ENCODE results near the gene INCENP. TPM values are rescaled to one million over a fixed set of nuclear protein-coding genes. Genes with fewer than 3 reads are reported as not detected.

Gene INCENP
- polyA plus RNA-seq, 1 donor from 2014 or later = 5.9 TPM

GRCh38 chr11:62142043-62142375 lies 18.2 kb downstream of the INCENP start:
- Histone ChIP-seq H3K36me3 (ENCODE audit: insufficient read depth, low read length) (no peaks in the 10 kb centered on the region), H4K20me1 (ENCODE audit: insufficient read depth) (no peaks in the 10 kb centered on the region), H2AFZ (ENCODE audit: low read depth, low read length) (no peak overlapping the region), H3K4me3 (ENCODE audit: low read length) (no peak overlapping the region), H3K4me2 (ENCODE audit: low read length) (no peak overlapping the region), H3K9me3 (ENCODE audit: low read length) (no peaks in the 10 kb centered on the region), H3K9ac (ENCODE audit: low read length) (no peak overlapping the region), H3K79me2 (replicated peaks; ENCODE audit: insufficient read depth, low read length) (no peaks in the 10 kb centered on the region), H3K9me2 (ENCODE audit: insufficient read depth, low read length) (no peaks in the 10 kb centered on the region), H3K27me3 (ENCODE audit: insufficient read depth, low read depth, low read length) (no peaks in the 10 kb centered on the region), H3K27ac (ENCODE audit: low read length) (no peak overlapping the region), H3F3A (ENCODE audit: insufficient read depth, low read length, poor library complexity, severe bottlenecking) (no peaks in the 10 kb centered on the region)
- TF ChIP-seq, protein P1, sequence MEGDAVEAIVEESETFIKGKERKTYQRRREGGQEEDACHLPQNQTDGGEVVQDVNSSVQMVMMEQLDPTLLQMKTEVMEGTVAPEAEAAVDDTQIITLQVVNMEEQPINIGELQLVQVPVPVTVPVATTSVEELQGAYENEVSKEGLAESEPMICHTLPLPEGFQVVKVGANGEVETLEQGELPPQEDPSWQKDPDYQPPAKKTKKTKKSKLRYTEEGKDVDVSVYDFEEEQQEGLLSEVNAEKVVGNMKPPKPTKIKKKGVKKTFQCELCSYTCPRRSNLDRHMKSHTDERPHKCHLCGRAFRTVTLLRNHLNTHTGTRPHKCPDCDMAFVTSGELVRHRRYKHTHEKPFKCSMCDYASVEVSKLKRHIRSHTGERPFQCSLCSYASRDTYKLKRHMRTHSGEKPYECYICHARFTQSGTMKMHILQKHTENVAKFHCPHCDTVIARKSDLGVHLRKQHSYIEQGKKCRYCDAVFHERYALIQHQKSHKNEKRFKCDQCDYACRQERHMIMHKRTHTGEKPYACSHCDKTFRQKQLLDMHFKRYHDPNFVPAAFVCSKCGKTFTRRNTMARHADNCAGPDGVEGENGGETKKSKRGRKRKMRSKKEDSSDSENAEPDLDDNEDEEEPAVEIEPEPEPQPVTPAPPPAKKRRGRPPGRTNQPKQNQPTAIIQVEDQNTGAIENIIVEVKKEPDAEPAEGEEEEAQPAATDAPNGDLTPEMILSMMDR (IDR thresholded peaks at IDR 0.05; ENCODE audit: poor library complexity, severe bottlenecking) = no peak
- TF ChIP-seq POLR2AphosphoS5 (IDR thresholded peaks at IDR 0.05) (no peak), RAD21 (conservative IDR thresholded peaks at IDR 0.05) (no peak), SMC3 (conservative IDR thresholded peaks at IDR 0.05; ENCODE audit: poor library complexity) (no peak), REST (IDR thresholded peaks at IDR 0.05; ENCODE audit: borderline replicate concordance) (no peak), MXI1 (conservative IDR thresholded peaks at IDR 0.05; ENCODE audit: poor library complexity, severe bottlenecking) (no peak), EZH2 (IDR thresholded peaks at IDR 0.05; ENCODE audit: borderline replicate concordance, insufficient read depth, low read length, poor library complexity, severe bottlenecking) (no peak), TAF1 (IDR thresholded peaks at IDR 0.05; ENCODE audit: low read depth) (no peak), EP300 (conservative IDR thresholded peaks at IDR 0.05; ENCODE audit: poor library complexity, severe bottlenecking) (no peak)

DNA sequence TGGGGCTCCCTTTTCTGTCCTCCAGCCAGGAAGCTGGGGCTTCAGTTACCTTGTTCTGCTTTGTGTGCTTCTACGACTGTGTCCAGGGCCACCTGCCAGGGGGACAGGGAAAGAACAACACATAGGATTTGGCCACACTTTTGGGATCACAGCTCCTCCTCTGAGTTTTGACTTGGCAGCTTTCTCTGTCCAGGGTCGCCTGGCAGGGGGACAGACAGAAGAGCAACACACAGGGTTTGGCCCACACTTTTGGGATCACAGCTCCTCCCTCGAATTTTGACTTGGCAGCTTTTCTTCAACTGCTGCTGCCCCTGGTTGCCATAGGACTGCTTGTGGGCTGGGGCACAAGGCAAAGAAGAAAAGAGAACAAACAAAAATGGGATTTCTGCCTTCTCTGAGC lies 19.1 kb downstream of the INCENP start:
- Histone ChIP-seq H3K4me2 (ENCODE audit: low read length) (no peak overlapping the region), H3K79me2 (replicated peaks; ENCODE audit: insufficient read depth, low read length) (no peaks in the 10 kb centered on the region), H3K4me3 (ENCODE audit: low read length) (no peak overlapping the region), H3F3A (ENCODE audit: insufficient read depth, low read length, poor library complexity, severe bottlenecking) (no peaks in the 10 kb centered on the region), H4K20me1 (ENCODE audit: insufficient read depth) (no peaks in the 10 kb centered on the region), H2AFZ (ENCODE audit: low read depth, low read length) (no peak overlapping the region), H3K9me3 (ENCODE audit: low read length) (no peaks in the 10 kb centered on the region), H3K36me3 (ENCODE audit: insufficient read depth, low read length) (no peaks in the 10 kb centered on the region), H3K27ac (ENCODE audit: low read length) (no peak overlapping the region), H3K9ac (ENCODE audit: low read length) (no peak overlapping the region), H3K27me3 (ENCODE audit: insufficient read depth, low read depth, low read length) (no peaks in the 10 kb centered on the region), H3K9me2 (ENCODE audit: insufficient read depth, low read length) (no peaks in the 10 kb centered on the region)
- TF ChIP-seq EZH2 (IDR thresholded peaks at IDR 0.05; ENCODE audit: borderline replicate concordance, insufficient read depth, low read length, poor library complexity, severe bottlenecking) (no peak), REST (IDR thresholded peaks at IDR 0.05; ENCODE audit: borderline replicate concordance) (no peak), MXI1 (conservative IDR thresholded peaks at IDR 0.05; ENCODE audit: poor library complexity, severe bottlenecking) (no peak), EP300 (conservative IDR thresholded peaks at IDR 0.05; ENCODE audit: poor library complexity, severe bottlenecking) (no peak), SMC3 (conservative IDR thresholded peaks at IDR 0.05; ENCODE audit: poor library complexity) (no peak), TAF1 (IDR thresholded peaks at IDR 0.05; ENCODE audit: low read depth) (no peak), POLR2AphosphoS5 (IDR thresholded peaks at IDR 0.05) (no peak), RAD21 (conservative IDR thresholded peaks at IDR 0.05) (no peak)
- TF ChIP-seq, protein P1 (IDR thresholded peaks at IDR 0.05; ENCODE audit: poor library complexity, severe bottlenecking) = no peak
